ENCODE results near the gene ZBTB16.
"Not testable (repeated sequence)": the region's sequence is repeated elsewhere in the genome, so short reads cannot be mapped to it uniquely, and the experiment has no call there.

The ZBTB16 gene

DNA sequence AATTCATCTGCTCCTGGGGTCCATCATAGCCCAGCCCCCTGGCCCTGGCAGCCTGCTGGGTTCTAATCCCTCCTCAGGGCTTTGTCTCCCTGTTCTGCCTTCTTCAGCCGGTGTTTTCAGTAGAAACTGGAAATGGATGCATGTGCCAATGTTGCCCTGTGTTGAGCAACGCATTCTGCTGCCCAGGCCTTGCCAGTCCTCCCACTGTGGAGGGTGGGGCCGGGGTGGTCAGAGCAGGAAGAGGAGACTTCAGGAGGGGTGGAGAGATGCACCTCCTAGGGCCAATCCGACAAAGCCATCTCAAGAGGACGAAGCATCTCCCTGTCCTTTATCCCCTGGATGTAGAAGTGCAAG, 27.6 kb upstream of the ZBTB16 start:
- no peak for DNase-seq
- TF ChIP-seq POLR2A (IDR thresholded peaks at IDR 0.05; ENCODE audit: low read length): no peak

DNA sequence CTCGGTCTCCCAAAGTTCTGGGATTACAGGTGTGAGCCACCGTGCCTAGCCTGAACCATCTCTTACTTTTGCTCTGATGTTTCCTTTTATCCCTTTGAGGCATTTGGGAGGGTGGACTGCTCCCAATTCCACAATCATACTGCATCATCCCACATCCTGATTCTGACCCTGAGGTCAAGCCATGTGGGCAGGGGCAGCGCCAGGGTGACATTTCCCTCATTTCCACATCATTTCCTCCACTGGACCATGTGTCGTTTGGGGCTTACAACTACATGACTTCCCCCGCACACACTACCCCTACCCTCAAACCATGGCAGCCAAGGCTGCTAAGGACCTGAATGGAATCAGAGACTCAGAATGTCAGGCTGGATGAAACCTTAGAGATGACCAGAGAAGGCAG, 26.4 kb upstream of the ZBTB16 start:
- DNase-seq: no peak
- TF ChIP-seq GATA1 (IDR thresholded peaks at IDR 0.05; ENCODE audit: low read depth, low read length) (no peak), POLR2A (IDR thresholded peaks at IDR 0.05; ENCODE audit: low read length) (no peak)

DNA sequence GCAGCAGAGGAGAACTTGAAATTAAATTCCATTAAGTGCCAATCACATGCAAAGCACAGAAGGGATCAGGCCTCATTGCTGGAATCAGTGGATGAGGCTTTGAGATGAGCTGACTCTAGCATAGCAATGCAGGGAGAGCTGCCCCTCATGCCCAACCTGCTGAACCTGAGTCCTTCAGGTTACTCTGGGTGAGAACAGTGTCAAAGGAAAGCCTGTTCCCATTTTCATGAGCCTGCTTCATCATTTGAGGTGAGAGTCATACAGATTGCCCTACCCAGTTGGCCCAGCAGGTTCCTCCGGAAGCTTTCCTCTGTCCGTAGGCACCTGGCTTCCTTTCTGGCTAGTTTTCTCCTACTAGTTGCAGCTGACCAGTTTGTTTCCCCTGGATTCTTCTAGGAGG, 25.9 kb upstream of the ZBTB16 start:
- DNase-seq: no peak
- TF ChIP-seq GATA1 (IDR thresholded peaks at IDR 0.05; ENCODE audit: low read depth, low read length): no peak
- TF ChIP-seq POLR2A (IDR thresholded peaks at IDR 0.05; ENCODE audit: low read length): no peak

DNA sequence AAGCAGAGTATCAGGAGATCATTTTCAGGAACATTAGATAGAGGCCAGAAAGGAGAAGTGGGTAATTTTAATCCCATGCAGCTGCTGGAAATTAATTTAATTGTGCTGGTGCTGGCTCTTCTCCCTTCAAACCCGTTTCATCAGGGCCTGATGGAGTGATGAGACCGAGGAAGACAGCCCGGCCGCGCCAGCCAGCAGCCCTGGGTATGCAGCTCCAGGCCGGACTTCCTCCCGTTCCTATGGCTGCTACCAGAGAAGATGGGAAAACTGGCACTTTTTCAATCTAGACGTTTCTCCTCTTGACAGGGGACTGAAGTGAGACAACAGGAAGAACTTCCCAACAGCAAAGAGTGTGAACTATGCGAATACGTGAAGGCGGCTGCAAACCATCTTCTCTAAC, 24.6 kb upstream of the ZBTB16 start:
- no peak for DNase-seq
- TF ChIP-seq POLR2A (IDR thresholded peaks at IDR 0.05; ENCODE audit: low read length) (no peak), GATA1 (IDR thresholded peaks at IDR 0.05; ENCODE audit: low read depth, low read length) (no peak)

DNA sequence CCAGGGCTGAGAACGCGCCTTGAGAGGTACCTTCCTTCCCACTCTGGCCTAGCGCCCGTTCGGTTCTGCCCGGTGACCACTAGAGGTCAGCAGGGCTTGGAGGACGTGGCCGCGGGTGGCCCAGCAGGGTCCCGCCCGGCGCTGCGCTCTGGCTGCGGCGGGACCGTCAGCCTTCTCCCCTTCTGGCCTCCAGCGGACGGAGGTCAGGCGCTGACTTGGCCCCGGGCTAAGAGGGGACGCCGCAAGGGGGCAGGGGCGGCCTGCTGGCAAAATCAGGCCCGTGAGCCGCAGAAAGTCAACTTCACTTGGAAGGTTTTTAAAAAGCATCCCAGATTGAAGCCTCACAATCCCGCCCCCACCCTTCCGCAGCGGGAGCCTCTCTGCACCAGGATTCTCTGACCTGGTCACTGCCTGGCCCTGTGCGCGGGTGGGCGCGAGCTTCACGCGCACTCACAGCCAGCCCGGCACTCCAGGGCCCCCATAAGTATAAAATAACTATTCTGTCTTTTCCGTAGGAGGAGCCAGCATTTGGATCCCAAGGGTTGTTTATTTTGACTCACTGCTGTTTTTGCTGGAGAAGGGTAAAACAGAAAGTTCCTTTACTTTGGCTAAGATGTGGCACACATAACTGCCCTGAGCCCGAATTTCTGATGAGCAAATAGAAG, 23.2 kb upstream of the ZBTB16 start:
- TF ChIP-seq POLR2A (IDR thresholded peaks at IDR 0.05; ENCODE audit: low read length) (no peak), GATA1 (IDR thresholded peaks at IDR 0.05; ENCODE audit: low read depth, low read length) (no peak)
- peak; percentile 74 to 78 for DNase-seq

DNA sequence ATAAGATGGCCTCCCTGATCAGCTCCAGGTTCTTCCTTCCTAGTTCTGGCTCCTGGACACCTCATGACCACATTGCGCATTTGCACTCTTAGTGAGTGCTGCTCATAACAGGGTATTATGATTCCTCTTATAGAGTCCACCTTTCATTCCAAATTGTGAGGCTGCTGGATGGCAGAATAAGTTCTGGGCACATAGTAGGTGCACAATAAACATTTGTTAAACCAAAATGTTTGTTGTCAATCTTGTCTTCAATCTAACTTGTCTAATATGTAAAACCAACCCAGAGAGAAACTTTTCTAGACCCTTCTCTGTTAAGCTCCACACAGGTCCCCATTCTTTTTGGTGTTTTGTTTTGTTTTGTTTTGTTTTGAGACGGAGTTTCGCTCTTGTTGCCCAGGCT, 22.6 kb upstream of the ZBTB16 start:
- DNase-seq: no peak
- no peak for TF ChIP-seq GATA1 (IDR thresholded peaks at IDR 0.05; ENCODE audit: low read depth, low read length)
- TF ChIP-seq POLR2A (IDR thresholded peaks at IDR 0.05; ENCODE audit: low read length): no peak

DNA sequence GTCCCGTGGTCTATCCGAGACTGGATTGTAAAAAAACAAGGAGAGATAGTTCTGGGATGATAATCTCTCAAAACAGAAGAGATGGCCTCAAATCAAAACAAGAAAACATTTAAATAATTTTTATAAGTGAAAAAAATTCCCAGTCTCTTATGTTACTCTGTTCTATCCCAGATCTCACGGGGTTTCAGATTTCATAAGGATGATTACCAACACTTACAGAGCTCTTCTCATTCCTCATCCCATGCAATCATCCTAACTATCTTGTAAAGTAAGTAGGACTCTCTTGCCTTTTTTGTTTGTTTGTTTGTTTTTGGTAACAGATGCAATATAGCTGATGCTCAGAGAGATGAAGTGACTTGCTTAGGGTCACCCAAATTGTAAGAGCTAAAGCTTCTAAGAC, 20.0 kb upstream of the ZBTB16 start:
- no peak for TF ChIP-seq POLR2A (IDR thresholded peaks at IDR 0.05; ENCODE audit: low read length)
- no peak for DNase-seq

DNA sequence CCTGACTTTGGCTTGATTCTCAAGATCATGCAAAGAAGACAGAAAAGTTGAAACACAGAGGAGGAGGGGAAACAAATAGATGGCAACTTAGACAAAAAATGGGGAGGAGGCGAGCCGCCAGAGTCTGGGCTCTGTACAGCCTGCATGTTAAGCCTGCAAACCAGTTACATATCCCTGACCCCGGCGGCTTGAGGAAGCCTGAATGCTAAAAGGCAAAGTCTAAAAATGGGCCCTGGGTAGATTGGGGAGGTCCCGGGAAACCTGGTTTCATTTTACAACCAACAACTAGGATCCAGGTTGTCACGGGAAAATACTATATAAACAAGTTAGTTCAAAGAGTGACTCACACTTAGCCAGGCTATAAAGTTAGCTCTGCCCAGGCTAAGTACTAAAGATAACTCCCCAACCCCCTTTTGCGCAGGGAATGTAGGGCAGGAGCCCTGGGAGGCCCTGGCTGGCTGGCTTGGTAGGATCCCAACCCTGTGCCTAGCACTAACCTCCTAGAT, 18.8 kb upstream of the ZBTB16 start:
- no peak for DNase-seq
- TF ChIP-seq POLR2A (IDR thresholded peaks at IDR 0.05; ENCODE audit: low read length) (no peak), GATA1 (IDR thresholded peaks at IDR 0.05; ENCODE audit: low read depth, low read length) (no peak)

DNA sequence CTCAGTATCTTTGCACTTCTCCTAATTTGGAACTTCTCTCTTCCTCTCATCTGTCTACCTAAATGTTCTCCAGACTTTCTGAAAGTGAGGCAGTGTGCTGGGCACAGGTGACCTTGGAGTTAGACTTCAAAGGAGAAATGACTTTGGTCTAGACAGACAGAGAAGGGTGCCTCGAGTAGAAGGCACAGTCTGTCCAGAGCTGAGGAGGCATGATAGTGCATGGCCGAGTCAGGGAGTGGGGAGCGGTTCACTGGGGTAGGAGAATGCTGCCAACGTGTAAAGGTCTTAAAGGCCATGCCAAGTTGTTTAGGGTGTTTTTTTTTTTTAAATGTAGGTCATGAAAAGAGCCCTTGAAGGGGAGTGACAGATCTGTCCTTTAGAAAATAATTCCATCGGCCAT, 17.3 kb upstream of the ZBTB16 start:
- DNase-seq: no peak
- TF ChIP-seq GATA1 (IDR thresholded peaks at IDR 0.05; ENCODE audit: low read depth, low read length) (no peak), POLR2A (IDR thresholded peaks at IDR 0.05; ENCODE audit: low read length) (no peak)

DNA sequence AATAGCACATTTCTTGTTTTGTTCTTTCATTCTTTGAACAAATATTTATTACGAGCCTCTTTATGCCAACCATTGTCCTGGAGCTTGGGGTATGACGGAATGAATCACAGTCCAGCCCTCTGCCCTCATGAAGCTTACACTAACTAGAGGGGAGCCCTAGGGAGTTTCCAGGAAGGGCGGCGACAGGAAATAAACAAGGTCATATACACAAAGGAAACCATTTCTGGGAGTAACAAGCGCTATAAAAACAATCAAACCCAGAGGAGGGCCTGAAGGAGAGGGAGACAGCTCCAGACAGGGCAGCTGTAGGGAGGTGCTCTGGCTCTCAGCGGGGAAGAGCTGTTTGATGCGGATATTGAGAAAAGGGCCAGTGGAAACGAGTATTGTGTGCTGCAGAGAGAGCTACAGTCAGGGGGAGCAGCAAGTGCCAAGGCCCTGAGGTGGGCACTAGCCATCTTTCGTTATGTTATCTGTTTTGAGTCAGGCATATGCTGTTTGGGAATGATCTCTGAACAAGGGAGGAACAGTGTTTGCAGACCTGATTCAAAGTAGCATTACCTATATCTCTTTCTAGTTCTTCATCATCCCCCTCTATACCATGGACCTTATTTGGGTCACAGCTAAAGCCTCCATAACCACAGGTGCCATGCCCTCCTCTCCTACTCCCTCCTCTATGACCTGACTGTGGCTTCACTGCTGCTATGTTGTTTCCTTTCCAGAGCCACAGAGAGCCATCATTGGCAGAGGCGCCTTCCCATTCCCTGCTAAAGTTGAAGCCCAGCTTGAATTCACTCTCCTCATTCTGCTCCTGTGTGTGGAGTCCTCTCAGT, 15.3 kb upstream of the ZBTB16 start:
- DNase-seq: no peak

DNA sequence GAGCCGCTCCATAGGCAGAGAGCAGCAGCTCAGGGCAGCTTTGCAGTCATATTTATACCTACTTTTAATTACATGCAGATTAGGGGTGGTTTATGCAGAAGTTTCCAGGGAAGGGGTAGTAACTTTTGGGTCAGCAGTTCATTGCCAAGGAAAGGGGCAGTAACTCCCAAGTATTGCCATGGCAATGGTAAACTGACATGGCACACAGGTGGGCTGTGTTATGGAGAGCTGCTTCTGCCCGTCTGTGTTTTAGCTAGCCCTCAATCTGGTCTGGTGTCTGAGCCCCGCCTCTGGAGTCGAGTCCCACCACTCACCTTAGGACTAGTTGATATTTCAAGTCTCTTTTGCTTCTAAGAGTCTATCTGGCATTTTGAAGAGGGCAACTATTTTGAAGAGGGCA, 12.2 kb upstream of the ZBTB16 start:
- no peak for DNase-seq
- no peak for TF ChIP-seq POLR2A (IDR thresholded peaks at IDR 0.05; ENCODE audit: low read length)
- TF ChIP-seq GATA1 (IDR thresholded peaks at IDR 0.05; ENCODE audit: low read depth, low read length): no peak

More for the DNA sequence above, 15.3 kb upstream of the ZBTB16 start:
- TF ChIP-seq GATA1 (IDR thresholded peaks at IDR 0.05; ENCODE audit: low read depth, low read length): no peak
- no peak for TF ChIP-seq POLR2A (IDR thresholded peaks at IDR 0.05; ENCODE audit: low read length)

DNA sequence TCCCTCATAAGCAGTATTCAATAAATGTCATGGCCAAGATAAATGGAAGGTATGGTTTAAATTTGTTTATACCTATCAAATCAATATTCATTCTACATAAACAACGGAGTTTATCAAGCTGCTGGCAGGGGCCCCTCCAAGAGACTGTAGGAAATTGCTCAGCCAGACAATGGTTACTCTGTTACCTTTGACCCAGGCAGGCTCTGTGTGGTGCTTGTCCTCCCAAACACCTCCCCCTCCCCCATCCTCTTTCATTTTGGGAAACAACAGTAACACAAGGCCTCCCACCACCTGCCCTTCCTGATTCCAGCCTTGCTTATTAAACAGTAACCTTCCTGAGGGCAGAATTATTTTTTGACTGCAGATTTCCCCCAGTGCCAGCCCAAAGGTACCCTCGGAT, 10.5 kb upstream of the ZBTB16 start:
- DNase-seq: no peak
- TF ChIP-seq POLR2A (IDR thresholded peaks at IDR 0.05; ENCODE audit: low read length) (no peak), GATA1 (IDR thresholded peaks at IDR 0.05; ENCODE audit: low read depth, low read length) (no peak)

DNA sequence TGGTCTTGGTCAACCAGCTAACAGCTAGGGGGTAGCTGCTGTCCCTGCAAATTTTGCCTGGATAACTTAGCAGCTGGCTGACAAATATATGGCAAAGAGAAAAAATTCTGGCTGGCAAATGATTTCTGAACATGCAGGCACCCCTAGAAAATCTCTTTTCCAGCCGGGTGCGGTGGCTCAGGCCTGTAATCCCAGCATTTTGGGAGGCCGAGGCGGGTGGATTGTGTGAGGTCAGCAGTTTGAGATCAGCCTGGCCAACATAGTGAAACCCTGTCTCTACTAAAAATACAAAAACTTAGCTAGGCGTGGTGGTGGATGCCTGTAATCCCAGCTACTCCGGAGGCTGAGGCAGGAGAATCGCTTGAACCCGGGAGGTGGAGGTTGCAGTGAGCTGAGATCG, 9.7 kb upstream of the ZBTB16 start:
- DNase-seq: not testable (repeated sequence)

DNA sequence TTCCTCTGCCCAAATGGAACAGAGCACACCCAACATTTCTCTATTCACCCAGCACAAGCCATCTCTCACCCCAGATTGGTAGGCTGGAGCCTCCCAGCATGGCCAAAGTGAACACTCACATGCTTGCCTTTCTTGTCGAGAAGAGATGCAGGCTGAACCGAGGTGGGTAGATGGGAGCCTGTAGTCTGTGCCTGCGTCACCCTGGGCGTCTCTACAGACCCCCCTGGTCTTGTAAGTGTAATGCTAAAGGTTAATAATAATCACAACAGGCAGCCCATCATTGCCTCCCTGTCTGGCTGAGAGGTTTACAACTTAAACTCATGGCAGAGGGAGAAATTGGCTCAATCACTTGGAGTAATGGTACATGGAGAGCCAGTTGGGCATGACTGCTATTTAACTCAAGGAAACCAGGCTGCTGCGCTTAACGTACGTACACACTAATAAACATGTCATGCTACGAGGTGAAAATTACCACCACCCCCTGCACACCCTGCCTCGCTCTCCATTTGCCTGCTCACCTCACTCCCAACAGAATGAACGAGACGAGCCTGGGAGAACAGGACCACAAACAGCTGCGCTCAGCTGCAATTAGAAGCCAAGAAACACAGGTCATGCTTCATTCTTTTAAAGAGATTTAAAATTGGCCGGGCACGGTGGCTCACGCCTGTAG, 9.1 kb upstream of the ZBTB16 start:
- no peak for DNase-seq
- TF ChIP-seq GATA1 (IDR thresholded peaks at IDR 0.05; ENCODE audit: low read depth, low read length) (no peak), POLR2A (IDR thresholded peaks at IDR 0.05; ENCODE audit: low read length) (no peak)

DNA sequence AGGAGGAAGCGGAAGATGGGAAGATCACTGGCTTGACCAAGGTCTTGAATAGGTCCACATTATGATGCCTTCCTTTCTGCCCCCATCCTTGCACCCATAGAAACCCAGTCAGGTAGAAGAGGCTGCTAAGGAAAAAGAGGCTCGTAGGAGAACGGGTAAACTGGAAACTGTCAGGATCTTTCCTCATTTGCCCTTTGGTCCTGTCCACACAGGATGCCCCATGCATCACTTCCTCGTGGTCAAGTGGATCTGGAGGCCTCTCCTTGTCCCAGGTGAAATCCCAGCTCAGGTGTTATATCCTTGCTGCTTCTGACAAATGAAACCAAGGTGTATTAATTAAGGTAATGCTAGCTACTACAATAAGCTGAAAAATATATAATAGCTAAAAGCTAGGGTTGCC, 8.0 kb upstream of the ZBTB16 start:
- DNase-seq: no peak
- no peak for TF ChIP-seq GATA1 (IDR thresholded peaks at IDR 0.05; ENCODE audit: low read depth, low read length)
- no peak for TF ChIP-seq POLR2A (IDR thresholded peaks at IDR 0.05; ENCODE audit: low read length)

All from erythroblast (primary cell).